ENCODE results near the gene PDLIM1.

GRCh38 chr10:95335933-95336699, 45.3 kb upstream of the PDLIM1 start:
- TF ChIP-seq CTCF (conservative IDR thresholded peaks at IDR 0.05): no peak
- TF ChIP-seq EZH2 (IDR thresholded peaks at IDR 0.05; ENCODE audit: low read depth): no peak
